GM12878 (cell line): ENCODE data around the gene WDR93.

Source experiments
- BRCA1 ChIP-seq: IDR thresholded peaks from 2 replicates; pipeline ENCODE4 v1.6.1; 2011; ENCODE audit warnings: low read depth, low read length, improper control_type of control experiment
- CTCF ChIP-seq, 3 experiments: IDR thresholded peaks in 2 of 3; conservative IDR thresholded peaks in 1 of 3; 2 replicates each; pipeline ENCODE4 v1.5.1; 2011; ENCODE audit warnings: low read depth in 3 of 3, low read length in 3 of 3, mild to moderate bottlenecking in 3 of 3, control low read depth in 2 of 3, moderate library complexity in 2 of 3, inconsistent platforms in 1 of 3, mixed read lengths in 1 of 3; ENCODE audit not compliant: control insufficient read depth in 2 of 3, insufficient read depth in 1 of 3; ENCODE audit errors: extremely low read depth in 1 of 3
- ESRRA ChIP-seq: IDR thresholded peaks from 2 replicates; pipeline ENCODE4 v1.6.1; 2012; ENCODE audit warnings: mild to moderate bottlenecking, low read length, improper control_type of control experiment
- MTA2 ChIP-seq: fragments of 450-650 bp; IDR thresholded peaks from 2 replicates; pipeline ENCODE4 v1.6.1; 2016; ENCODE audit warnings: low read depth, mild to moderate bottlenecking, moderate library complexity
- SREBF2 ChIP-seq: IDR thresholded peaks from 2 replicates; pipeline ENCODE4 v1.6.1; 2012; ENCODE audit warnings: mild to moderate bottlenecking, low read length
- ZNF274 ChIP-seq: IDR thresholded peaks from one replicate; pipeline ENCODE4 v1.8.0; 2011; ENCODE audit not compliant: insufficient read length, insufficient read depth
- TF ChIP-seq, protein P1 (sequence below): IDR thresholded peaks from 2 replicates; pipeline ENCODE4 v1.6.1; 2011; ENCODE audit warnings: mild to moderate bottlenecking, low read depth, low read length, moderate library complexity; ENCODE audit not compliant: insufficient replicate concordance
- TF ChIP-seq, protein P2 (sequence below): IDR thresholded peaks from 2 replicates; pipeline ENCODE4 v1.6.1; 2012; ENCODE audit warnings: low read depth, low read length, improper control_type of control experiment

DNA sequence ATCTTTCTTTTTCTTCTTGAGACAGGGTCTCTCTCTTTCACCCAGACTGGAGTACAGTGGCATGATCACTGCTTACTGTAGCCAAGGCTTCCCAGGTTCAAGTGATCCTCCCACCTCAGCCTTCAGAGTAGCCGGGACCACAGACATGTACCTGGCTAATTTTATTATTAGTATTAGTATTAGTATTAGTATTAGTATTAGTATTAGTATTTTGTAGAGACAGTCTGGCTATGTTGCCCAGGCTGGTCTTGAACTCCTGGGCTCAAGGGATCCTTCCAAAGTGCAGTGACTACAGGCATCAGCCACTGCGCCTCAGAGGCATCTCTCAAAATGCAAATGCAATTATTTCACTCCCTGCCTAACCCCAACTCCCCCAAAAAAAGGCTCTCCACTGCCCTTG, 37.0 kb upstream of the WDR93 start:
- TF ChIP-seq CTCF (IDR thresholded peaks at IDR 0.05 in 2 of 3, conservative IDR thresholded peaks at IDR 0.05 in 1 of 3; ENCODE audit: control insufficient read depth in 2 of 3, extremely low read depth in 1 of 3, insufficient read depth in 1 of 3, low read depth in 3 of 3, low read length in 3 of 3), result no peak
- TF ChIP-seq ESRRA, result no peak
- TF ChIP-seq, protein P1, sequence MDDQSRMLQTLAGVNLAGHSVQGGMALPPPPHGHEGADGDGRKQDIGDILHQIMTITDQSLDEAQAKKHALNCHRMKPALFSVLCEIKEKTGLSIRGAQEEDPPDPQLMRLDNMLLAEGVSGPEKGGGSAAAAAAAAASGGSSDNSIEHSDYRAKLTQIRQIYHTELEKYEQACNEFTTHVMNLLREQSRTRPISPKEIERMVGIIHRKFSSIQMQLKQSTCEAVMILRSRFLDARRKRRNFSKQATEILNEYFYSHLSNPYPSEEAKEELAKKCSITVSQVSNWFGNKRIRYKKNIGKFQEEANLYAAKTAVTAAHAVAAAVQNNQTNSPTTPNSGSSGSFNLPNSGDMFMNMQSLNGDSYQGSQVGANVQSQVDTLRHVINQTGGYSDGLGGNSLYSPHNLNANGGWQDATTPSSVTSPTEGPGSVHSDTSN, result no peak
- TF ChIP-seq SREBF2, result no peak
- TF ChIP-seq MTA2, result no peak
- no peak for TF ChIP-seq ZNF274
- TF ChIP-seq BRCA1, result no peak
- TF ChIP-seq, protein P2, sequence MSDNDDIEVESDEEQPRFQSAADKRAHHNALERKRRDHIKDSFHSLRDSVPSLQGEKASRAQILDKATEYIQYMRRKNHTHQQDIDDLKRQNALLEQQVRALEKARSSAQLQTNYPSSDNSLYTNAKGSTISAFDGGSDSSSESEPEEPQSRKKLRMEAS, result no peak
